Adrenal gland (tissue), 5 donors: ENCODE measurements around the gene DNAH3.

Experiments used
- POLR2A ChIP-seq, 2 donors: fragments of 450-650 bp; IDR thresholded peaks; one replicate each; pipeline ENCODE4 v1.6.1; 2017; ENCODE audit warnings: antibody characterized with exemption in 2 of 2, mild to moderate bottlenecking in 2 of 2, moderate library complexity in 1 of 2
- TF ChIP-seq, protein P1 (sequence below), 6 experiments: fragments of 450-650 bp in 4 of 6; fragments of 200-600 bp in 2 of 6; sonication (generic) in 1 of 6; IDR thresholded peaks; 1 replicate in 5 of 6; 2 replicates in 1 of 6; pipeline versions ENCODE4 v1.5.1 to v1.8.0; 2016 to 2021; ENCODE audit warnings: antibody characterized with exemption in 6 of 6, mild to moderate bottlenecking in 2 of 6, moderate library complexity in 1 of 6
- donor health status: DM: no; HTN: no; CAD: no.

DNA sequence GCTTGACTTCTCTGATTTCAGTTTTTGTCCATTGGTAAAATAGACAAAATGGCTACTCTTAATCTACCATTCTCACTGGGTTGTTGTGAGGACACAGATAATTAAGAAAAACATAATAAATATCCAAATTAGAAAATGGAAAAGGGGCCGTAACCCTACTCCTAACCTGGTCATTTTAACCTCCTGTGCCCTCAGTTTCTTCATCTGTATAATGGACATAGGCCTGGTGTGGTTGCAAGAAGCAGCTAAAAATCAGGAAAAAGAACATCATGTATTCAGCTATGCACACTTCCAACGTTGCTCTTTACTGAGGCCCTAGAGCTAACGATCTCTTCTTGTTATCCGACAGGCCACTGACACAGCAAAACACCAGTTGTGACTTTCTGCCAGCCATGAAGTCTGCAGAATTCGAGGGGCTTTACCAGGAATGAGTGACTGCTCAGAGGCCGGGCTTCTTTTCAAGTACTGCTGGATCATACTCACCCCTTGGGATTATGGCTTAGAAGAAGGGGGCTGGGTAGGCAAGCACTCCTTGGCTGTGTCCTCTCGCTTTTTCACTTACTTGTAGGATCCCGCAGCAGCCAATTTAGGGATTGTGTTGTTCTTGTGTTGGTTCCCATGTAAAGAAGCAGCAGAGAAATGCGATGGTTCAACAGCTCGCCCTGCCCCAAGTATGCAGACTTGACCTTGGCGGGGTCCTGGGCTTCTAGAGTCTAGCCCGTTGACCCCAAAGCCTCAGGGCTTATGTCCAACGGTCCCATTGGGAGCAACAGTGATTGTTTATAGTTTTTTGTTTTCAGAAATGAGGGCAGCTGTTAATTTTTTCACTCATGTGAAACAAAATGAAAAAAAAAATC lies 28.7 kb upstream of the DNAH3 start:
- TF ChIP-seq POLR2A (IDR thresholded peaks at IDR 0.05): no peak
- TF ChIP-seq, protein P1, sequence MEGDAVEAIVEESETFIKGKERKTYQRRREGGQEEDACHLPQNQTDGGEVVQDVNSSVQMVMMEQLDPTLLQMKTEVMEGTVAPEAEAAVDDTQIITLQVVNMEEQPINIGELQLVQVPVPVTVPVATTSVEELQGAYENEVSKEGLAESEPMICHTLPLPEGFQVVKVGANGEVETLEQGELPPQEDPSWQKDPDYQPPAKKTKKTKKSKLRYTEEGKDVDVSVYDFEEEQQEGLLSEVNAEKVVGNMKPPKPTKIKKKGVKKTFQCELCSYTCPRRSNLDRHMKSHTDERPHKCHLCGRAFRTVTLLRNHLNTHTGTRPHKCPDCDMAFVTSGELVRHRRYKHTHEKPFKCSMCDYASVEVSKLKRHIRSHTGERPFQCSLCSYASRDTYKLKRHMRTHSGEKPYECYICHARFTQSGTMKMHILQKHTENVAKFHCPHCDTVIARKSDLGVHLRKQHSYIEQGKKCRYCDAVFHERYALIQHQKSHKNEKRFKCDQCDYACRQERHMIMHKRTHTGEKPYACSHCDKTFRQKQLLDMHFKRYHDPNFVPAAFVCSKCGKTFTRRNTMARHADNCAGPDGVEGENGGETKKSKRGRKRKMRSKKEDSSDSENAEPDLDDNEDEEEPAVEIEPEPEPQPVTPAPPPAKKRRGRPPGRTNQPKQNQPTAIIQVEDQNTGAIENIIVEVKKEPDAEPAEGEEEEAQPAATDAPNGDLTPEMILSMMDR (IDR thresholded peaks at IDR 0.05): no peak
